Activated CD4-positive, CD25-positive, alpha-beta regulatory T cell treated with anti-CD3 and anti-CD28 coated beads, Interleukin-2, amount 50 U/mL, for 16 hours (primary cell): Measurements from ENCODE around the gene AAMDC.
"Not testable (repeated sequence)": the region's sequence is repeated elsewhere in the genome, so short reads cannot be mapped to it uniquely, and the experiment has no call there.

ENCODE experiments used
- DNase-seq: peaks from one replicate; pipeline ENCODE4 v3.0.0-alpha.2; 2020; ENCODE audit warnings: low read depth, low spot score

The AAMDC gene

GRCh38 chr11:77821349-77821851 is 456 bp downstream of the AAMDC start:
- DNase-seq, result no peak

- DNase-seq, result not testable (repeated sequence)
Measured at GRCh38 chr11:77822126-77822525, 1.2 kb downstream of the AAMDC start.

- DNase-seq, result no peak
Measured at GRCh38 chr11:77823775-77824174, 2.8 kb downstream of the AAMDC start.

- no peak for DNase-seq
Measured at GRCh38 chr11:77828926-77829325, 8.0 kb downstream of the AAMDC start.

GRCh38 chr11:77833302-77833701 is 12.4 kb downstream of the AAMDC start:
- DNase-seq, result no peak

- no peak for DNase-seq
Measured at GRCh38 chr11:77842441-77843121, 21.6 kb downstream of the AAMDC start.

GRCh38 chr11:77843700-77844099 is 22.8 kb downstream of the AAMDC start:
- not testable (repeated sequence) for DNase-seq

- DNase-seq, result no peak
Measured at GRCh38 chr11:77851503-77851902, 30.6 kb downstream of the AAMDC start.

GRCh38 chr11:77854838-77855237 is 33.9 kb downstream of the AAMDC start:
- no peak for DNase-seq

GRCh38 chr11:77857906-77858457 is 37.0 kb downstream of the AAMDC start:
- DNase-seq, result not testable (repeated sequence)

- not testable (repeated sequence) for DNase-seq
Measured at GRCh38 chr11:77861444-77861843, 40.5 kb downstream of the AAMDC start.

- no peak for DNase-seq
Measured at GRCh38 chr11:77865805-77866204, 44.9 kb downstream of the AAMDC start.

GRCh38 chr11:77866336-77866735 is 45.4 kb downstream of the AAMDC start:
- no peak for DNase-seq

- no peak for DNase-seq
Measured at GRCh38 chr11:77868744-77869143, 47.8 kb downstream of the AAMDC start.

GRCh38 chr11:77871855-77872254 is 50.9 kb downstream of the AAMDC start:
- no peak for DNase-seq

- DNase-seq, result no peak
Measured at GRCh38 chr11:77873345-77873744, 52.4 kb downstream of the AAMDC start.

- DNase-seq, result no peak
Measured at GRCh38 chr11:77874206-77874605, 53.3 kb downstream of the AAMDC start.

GRCh38 chr11:77876045-77876444 is 55.1 kb downstream of the AAMDC start:
- no peak for DNase-seq

GRCh38 chr11:77878247-77878646 is 57.3 kb downstream of the AAMDC start:
- DNase-seq, result not testable (repeated sequence)

GRCh38 chr11:77879218-77879617 is 58.3 kb downstream of the AAMDC start:
- DNase-seq, result no peak

GRCh38 chr11:77882396-77882795 is 61.5 kb downstream of the AAMDC start:
- DNase-seq, result no peak

GRCh38 chr11:77883775-77884174 is 62.8 kb downstream of the AAMDC start:
- no peak for DNase-seq

- no peak for DNase-seq
Measured at GRCh38 chr11:77884186-77884828, 63.4 kb downstream of the AAMDC start.
